Sigmoid colon (tissue), 7 donors: ENCODE measurements around the gene APOD. TPM values are rescaled to one million over a fixed set of nuclear protein-coding genes. Genes with fewer than 3 reads are reported as not detected.
"Not testable (repeated sequence)": the region's sequence is repeated elsewhere in the genome, so short reads cannot be mapped to it uniquely, and the experiment has no call there.

Experiments used
- DNase-seq: peaks from one replicate; pipeline ENCODE4 v3.0.0-alpha.2; 2019
- H3K27ac ChIP-seq, 4 donors: fragments of 200-600 bp; sonication (generic); one replicate each; pipeline ENCODE4 v1.5.1; 2016 to 2019; ENCODE audit warnings: mild to moderate bottlenecking in 1 of 4
- H3K27me3 ChIP-seq, 3 donors: fragments of 200-600 bp; sonication (generic); one replicate each; pipeline ENCODE4 v1.5.1; 2019; ENCODE audit warnings: mild to moderate bottlenecking in 1 of 3
- H3K36me3 ChIP-seq, 4 donors: fragments of 200-600 bp; sonication (generic); one replicate each; pipeline ENCODE4 v1.5.1; 2016 to 2019
- H3K4me1 ChIP-seq, 4 donors: fragments of 200-600 bp; sonication (generic); one replicate each; pipeline ENCODE4 v1.5.1; 2017 to 2019
- H3K4me3 ChIP-seq, 4 donors: fragments of 200-600 bp; sonication (generic); one replicate each; pipeline ENCODE4 v1.5.1; 2017 to 2019; ENCODE audit warnings: mild to moderate bottlenecking in 2 of 4, moderate library complexity in 1 of 4
- H3K9me3 ChIP-seq, 4 donors: fragments of 200-600 bp in 3 of 4; sonication (generic) in 3 of 4; one replicate each; pipeline versions ENCODE4 v1.5.1 to v1.6.1; 2013 to 2019
- CTCF ChIP-seq, 4 experiments: fragments of 450-650 bp in 3 of 4; fragments of 200-600 bp in 1 of 4; IDR thresholded peaks; one replicate each; pipeline ENCODE4 v1.5.1; 2016 to 2019; ENCODE audit warnings: antibody characterized with exemption in 4 of 4, mild to moderate bottlenecking in 3 of 4, moderate library complexity in 2 of 4
- EP300 ChIP-seq, 4 donors: sonication (generic); formaldehyde crosslinking; IDR thresholded peaks; one replicate each; pipeline ENCODE4 v1.6.1; 2017; ENCODE audit warnings: antibody characterized with exemption in 4 of 4
- POLR2A ChIP-seq, 2 donors: fragments of 450-650 bp; IDR thresholded peaks; one replicate each; pipeline ENCODE4 v1.6.1; 2016; ENCODE audit warnings: antibody characterized with exemption in 2 of 2, mild to moderate bottlenecking in 2 of 2, moderate library complexity in 2 of 2
- POLR2AphosphoS5 ChIP-seq, 4 donors: sonication (generic); formaldehyde crosslinking; IDR thresholded peaks; one replicate each; pipeline ENCODE4 v1.6.1; 2017; ENCODE audit warnings: antibody characterized with exemption in 4 of 4
- WGBS, 2 donors: extraction: QIAGEN DNeasy Blood & Tissue Kit; methylation state at CpG; one replicate each; pipeline ENCODE4 v1.1.7; 2013; 5-methylcytosine and 5-hydroxymethylcytosine counted together
- intact Hi-C: fragments of 100-400 bp; cut with DNase I; formaldehyde crosslinking; loops from one replicate; pipeline ENCODE4 v1.15.1; 2023
- polyA plus RNA-seq, 3 donors: library from polyadenylated mRNA; stranded (reverse); fragments of 200-250 nt; gene quantifications; one replicate each; pipeline ENCODE4 v1.2.3, GENCODE V29; 2013
- total RNA-seq, 4 donors: library from RNA; depleted of rRNA; stranded (reverse); fragments of >200 nt; gene quantifications; one replicate each; pipeline ENCODE4 v1.1.0, GENCODE V29; 2016
- donor health status: healthy with polysubstance abuse.
- donor health status: Bipolar disorder and iron deficiency.
- donor health status: healthy.

The APOD gene
- total and polyA plus RNA-seq, 7 donors = 8.1 to 296 (median 63.7) TPM

DNA sequence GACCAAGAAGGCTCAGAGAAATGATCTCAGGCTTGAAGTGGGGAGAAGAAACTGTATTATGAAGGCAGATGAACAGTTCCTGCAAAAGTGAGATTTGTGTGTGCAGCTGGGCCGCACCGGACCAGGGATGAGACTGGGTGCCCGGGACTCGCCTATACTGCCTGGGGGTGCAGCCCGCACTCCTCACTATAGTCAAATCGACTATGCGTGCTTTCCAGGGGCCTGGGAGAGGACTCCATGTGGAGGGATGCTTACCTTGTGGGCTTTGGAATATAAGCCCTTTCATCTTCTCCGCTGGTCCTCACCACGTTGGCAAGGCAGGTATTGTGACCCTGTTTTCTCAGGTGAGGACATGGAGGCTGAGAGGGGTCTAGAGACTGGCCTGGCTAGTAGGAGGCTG lies 32.9 kb upstream of the APOD start:
- H3K4me1 ChIP-seq = peaks cover 0 to 8% (median 0%) of the 10 kb centered on the region in 4 donors
- WGBS, 2 donors = 79 to 89% methylated on average over 9 of the region's 9 CpGs
- H3K9me3 ChIP-seq = no peaks in the 10 kb centered on the region
- peaks cover 0 to 4% (median 0%) of the 10 kb centered on the region in 3 donors for H3K27me3 ChIP-seq
- DNase-seq = no peak
- H3K36me3 ChIP-seq = no peaks in the 10 kb centered on the region
- intact Hi-C loops = no loop called here
- H3K27ac ChIP-seq = no peak overlapping the region
- no peak overlapping the region for H3K4me3 ChIP-seq
- TF ChIP-seq CTCF (IDR thresholded peaks at IDR 0.05) (no peak), POLR2A (IDR thresholded peaks at IDR 0.05) (no peak), EP300 (IDR thresholded peaks at IDR 0.05) (no peak), POLR2AphosphoS5 (IDR thresholded peaks at IDR 0.05) (no peak)

GRCh38 chr3:195615952-195616537 lies 32.3 kb upstream of the APOD start:
- intact Hi-C loops = not testable (repeated sequence)

GRCh38 chr3:195614672-195615504 lies 31.1 kb upstream of the APOD start:
- 13 to 68% methylated on average over 13 to 15 of the region's 16 CpGs for WGBS, 2 donors

More at GRCh38 chr3:195615952-195616537, 32.3 kb upstream of the APOD start:
- DNase-seq = peak; percentile 24
- H3K27me3 ChIP-seq, H3K4me3 ChIP-seq, H3K27ac ChIP-seq, H3K9me3 ChIP-seq, H3K4me1 ChIP-seq, H3K36me3 ChIP-seq: not testable (repeated sequence)
- 59 to 88% methylated on average over 9 to 14 of the region's 15 CpGs for whole genome bisulfite sequencing, 2 donors

GRCh38 chr3:195613468-195614069 lies 29.8 kb upstream of the APOD start:
- TF ChIP-seq CTCF (IDR thresholded peaks at IDR 0.05) = no peak
- no peak for TF ChIP-seq EP300 (IDR thresholded peaks at IDR 0.05)
- no peak for TF ChIP-seq POLR2A (IDR thresholded peaks at IDR 0.05)
- TF ChIP-seq POLR2AphosphoS5 (IDR thresholded peaks at IDR 0.05) = no peak
- WGBS, 2 donors = 76 to 86% methylated on average over 15 of the region's 15 CpGs
- H3K4me3 ChIP-seq = no peak overlapping the region
- no peak overlapping the region for H3K27ac ChIP-seq
- intact Hi-C loops = no loop called here
- peak; percentile 39 for DNase-seq
- no peaks in the 10 kb centered on the region for H3K27me3 ChIP-seq
- H3K9me3 ChIP-seq = no peaks in the 10 kb centered on the region
- no peaks in the 10 kb centered on the region for H3K36me3 ChIP-seq
- peaks cover 0 to 8% (median 0%) of the 10 kb centered on the region in 4 donors for H3K4me1 ChIP-seq

More at GRCh38 chr3:195614672-195615504, 31.1 kb upstream of the APOD start:
- H3K4me3 ChIP-seq, H3K9me3 ChIP-seq, intact Hi-C loops, H3K27me3 ChIP-seq, H3K4me1 ChIP-seq, H3K36me3 ChIP-seq, H3K27ac ChIP-seq: not testable (repeated sequence)
- DNase-seq = peak; percentile 37

- Histone ChIP-seq H3K4me1 (peaks cover 0 to 8% (median 0%) of the 10 kb centered on the region in 4 donors), H3K27ac (no peak overlapping the region), H3K27me3 (no peaks in the 10 kb centered on the region), H3K9me3 (no peaks in the 10 kb centered on the region), H3K36me3 (no peaks in the 10 kb centered on the region), H3K4me3 (no peak overlapping the region)
- 80 to 85% methylated on average over 8 of the region's 8 CpGs for WGBS, 2 donors
- TF ChIP-seq POLR2A (IDR thresholded peaks at IDR 0.05) (no peak), EP300 (IDR thresholded peaks at IDR 0.05) (no peak), CTCF (IDR thresholded peaks at IDR 0.05) (no peak), POLR2AphosphoS5 (IDR thresholded peaks at IDR 0.05) (no peak)
- intact Hi-C loops = no loop called here
- DNase-seq = peak; percentile 59
These were observed 28.5 kb upstream of the APOD start for GRCh38 chr3:195612075-195612800.
